Activated CD4-positive, alpha-beta T cell treated with anti-CD3 and anti-CD28 coated beads for 4 hours (primary cell): ENCODE data around the gene NTS.

Source experiments
- DNase-seq, 2 donors: peaks; one replicate each; pipeline ENCODE4 v3.0.0-alpha.2; 2020

NTS gene

DNA sequence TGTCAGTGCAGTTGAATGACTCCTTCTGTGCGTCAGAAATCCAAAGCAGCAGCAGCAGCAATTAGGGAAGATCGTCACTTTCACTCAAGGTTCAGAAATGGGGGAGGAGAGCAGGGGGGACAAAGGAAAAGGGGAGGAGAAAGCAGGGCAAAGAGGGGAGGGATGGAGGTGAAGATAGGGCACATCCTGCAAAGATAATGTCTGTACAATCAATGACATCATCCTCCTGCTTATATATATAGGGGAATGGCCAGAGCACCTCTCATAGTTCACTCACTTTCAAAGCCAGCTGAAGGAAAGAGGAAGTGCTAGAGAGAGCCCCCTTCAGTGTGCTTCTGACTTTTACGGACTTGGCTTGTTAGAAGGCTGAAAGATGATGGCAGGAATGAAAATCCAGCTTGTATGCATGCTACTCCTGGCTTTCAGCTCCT is at the start of gene NTS:
Gene NTS (plus strand): TSS at position 265 of the 431 bp plus-strand sequence. CDS start 109 bp downstream, at position 374.
- no peak for DNase-seq

- no peak for DNase-seq
These were observed 48.3 kb upstream of the NTS start for GRCh38 chr12:85825746-85826145.

DNA sequence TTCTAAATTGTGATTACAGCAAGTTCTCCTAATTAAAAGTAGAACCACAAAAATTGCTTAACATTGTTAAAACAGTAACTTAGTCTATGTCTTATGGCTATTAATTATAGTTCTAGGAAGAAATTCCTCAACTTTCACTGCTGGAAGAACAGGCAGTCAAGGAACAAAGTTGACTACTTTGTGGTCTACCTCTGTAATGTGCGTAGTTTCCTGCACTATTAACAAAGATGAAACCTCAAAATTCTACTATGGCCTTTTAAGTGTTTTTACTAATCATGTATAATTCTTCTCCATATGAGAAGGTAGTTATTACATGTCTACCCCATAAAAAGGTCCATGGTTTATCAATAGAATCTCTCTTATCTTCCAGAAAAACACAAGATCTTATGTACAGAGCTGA is 45.5 kb upstream of the NTS start:
- DNase-seq: no peak

DNA sequence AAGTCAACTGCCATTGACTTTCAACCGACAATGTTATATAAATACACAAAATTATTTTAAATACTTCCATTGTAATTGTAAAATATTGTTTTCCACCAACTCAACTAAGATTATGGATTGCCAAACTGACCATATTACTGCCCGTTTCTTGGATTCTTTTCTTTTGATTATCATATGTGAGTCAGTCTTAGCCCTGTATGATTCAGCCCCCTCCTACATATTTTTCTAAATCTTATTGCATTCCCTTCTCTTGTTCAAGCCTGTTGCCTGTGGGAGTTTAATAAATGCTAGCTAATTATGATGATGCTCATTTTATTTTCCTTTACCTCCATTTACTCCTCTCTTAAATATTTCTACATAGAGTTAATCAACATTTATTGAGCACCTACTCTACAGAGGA is 44.7 kb upstream of the NTS start:
- no peak for DNase-seq

DNA sequence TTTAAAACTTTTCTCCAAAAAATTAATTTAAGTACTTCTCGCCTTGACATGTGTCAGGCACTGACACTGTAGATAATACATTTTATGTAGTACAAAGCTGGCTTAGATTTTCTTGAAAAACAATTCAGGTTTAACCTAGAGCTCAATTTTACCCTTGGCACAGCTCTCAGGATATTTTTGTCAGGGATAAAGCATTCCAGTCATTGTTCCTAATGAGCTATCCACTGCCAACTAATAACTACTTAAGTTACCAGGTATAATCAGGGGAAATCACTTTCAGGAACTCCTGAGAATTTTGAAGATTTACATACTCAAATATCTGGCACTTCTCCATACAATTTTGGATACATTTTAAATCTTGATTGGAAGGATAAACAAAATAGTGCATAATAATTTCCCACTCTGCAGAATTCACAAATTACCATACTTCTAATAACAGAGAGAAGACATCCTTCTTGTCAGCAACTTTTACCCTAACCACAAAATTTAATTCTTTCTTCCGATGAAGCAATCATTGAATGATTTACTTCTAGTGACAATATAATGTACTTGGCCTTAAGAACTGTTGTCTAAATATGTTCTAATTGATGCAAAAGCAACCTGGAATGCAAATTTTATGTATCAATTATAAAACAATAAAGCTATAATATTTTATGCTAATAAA is 42.6 kb upstream of the NTS start:
- no peak for DNase-seq

GRCh38 chr12:85833579-85833978 is 40.5 kb upstream of the NTS start:
- no peak for DNase-seq

GRCh38 chr12:85834378-85834777 is 39.7 kb upstream of the NTS start:
- DNase-seq: no peak

DNA sequence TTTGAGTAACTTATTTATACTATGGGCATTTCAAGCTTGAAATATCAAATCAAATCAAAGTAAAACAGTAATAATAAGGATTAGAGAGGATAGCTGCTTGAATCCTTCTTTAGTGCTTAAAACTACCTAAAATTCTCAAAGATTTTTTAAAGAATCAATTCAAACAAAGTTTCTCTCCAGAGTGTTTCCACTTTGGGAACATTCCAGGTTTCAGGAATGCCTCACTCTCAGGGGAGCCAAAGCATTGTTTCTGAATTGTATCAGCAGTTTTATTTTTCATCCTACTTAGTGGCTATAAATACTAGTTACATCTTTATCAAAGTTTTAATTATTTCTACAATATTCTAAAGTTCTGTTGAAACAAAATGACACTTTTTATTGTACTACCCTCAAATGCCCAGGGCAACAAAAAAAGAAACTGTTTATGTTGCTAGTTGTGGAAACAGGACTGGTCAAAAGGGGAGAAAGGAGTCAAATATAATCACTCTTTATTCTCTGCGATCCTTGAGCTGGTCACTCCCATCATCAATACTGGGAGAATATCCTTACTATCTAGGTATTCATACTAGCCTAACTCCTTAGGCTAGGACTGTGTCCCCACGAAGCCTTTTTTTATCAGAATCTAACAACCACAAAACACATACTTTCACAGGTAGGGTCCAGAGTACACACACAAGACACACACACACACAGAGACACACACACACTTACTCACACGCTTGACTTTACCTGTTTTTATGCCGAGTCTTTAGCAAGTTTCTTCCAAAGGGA is 38.5 kb upstream of the NTS start:
- no peak for DNase-seq

GRCh38 chr12:85836197-85837090 is 37.7 kb upstream of the NTS start, which contains the start of gene RASSF9:
RASSF9 (minus strand) TSS chr12:85836409; CDS start chr12:85836201, 208 bp downstream.
- DNase-seq: no peak

DNA sequence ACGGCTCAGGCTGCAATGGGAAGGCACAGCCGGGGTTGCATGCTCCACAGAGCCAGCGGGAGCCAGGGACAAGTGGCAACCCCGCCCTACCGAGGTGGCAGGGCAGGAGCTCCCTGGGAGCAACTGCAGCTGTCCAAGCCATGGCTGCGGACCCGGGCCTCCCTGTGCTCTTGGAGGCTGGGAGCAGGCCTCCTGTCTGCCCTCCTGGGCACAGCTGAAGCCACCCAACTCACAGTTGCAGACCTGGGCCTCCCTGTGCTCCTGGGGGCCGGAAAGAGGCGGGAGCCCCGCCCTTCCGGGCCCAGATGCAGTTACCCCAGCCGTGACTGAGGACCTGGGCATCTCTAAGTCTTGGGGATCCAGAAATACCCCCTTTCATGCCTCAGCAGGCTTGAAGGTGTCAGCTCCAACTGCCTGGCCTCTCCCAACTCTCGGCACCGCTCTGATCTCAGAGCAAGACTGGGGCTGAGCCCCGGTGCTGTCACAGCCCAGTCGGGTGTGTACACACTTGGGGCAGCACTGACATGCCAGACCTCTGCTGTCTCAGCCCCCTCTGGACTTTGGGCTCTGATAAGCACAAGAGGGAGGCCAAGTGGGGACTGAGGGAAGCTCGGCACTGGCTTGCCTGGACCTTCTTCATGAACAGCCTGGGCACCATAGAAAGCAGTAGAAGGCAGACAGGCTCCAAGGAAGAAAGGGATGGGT is 30.3 kb upstream of the NTS start:
- no peak for DNase-seq

DNA sequence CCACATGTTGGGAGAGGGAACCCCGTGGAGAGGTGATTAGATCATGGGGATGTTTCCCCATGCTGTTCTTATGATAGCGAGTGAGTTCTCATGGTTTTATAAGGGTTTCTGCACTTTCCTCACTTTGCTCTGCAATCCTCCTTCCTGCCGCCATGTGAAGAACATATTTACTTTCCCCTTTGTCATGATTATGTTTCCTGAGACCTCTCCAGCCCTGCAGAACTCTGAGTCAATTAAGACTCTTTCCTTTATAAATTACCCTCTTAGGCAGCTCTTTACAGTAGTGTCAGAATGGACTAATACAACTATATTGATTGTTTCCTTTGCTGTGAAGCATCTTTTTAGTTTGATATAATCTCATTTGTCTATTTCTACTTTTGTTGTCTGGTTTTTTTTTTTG is 24.8 kb upstream of the NTS start:
- DNase-seq: no peak

DNA sequence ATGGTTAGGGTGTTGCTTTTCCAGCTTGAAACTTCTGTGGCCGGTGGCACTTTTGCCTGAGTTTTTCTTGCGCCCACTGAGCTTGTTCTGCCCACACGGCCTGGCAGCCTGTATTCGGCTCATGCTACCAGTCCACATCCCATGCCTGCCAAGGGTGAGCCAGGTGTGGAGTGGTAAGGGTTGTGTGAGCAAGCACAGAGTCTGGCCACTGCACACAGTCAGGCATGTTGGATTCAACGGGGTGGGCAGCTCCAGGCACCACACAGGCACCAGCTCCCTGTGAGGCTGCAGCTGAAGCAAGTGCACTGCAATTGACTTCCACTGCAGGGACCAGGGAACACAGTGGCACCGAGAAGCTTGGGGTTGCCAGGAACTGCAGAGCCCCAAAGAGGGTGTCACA is 18.8 kb upstream of the NTS start:
- no peak for DNase-seq

DNA sequence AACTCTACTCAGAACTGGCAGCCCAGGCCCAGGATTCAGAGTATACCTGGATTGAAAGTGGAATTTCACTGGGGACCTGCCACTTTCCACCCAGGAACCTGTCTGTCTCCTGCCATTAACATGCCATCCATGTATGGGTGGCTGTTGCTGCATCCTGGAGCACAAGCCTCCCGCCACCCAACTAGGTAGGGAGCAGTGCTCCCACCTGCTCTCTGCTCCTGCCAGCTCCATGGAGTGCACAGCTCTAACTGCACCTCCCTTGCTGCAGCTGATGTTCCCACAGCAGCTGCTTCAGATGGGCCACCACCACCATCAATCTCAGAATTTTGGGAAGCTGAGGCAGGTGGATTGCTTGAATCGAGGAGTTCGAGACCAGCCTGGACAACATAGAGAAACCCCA is 17.1 kb upstream of the NTS start:
- no peak for DNase-seq

- no peak for DNase-seq
These were observed 8.2 kb upstream of the NTS start for GRCh38 chr12:85865890-85866289.

DNA sequence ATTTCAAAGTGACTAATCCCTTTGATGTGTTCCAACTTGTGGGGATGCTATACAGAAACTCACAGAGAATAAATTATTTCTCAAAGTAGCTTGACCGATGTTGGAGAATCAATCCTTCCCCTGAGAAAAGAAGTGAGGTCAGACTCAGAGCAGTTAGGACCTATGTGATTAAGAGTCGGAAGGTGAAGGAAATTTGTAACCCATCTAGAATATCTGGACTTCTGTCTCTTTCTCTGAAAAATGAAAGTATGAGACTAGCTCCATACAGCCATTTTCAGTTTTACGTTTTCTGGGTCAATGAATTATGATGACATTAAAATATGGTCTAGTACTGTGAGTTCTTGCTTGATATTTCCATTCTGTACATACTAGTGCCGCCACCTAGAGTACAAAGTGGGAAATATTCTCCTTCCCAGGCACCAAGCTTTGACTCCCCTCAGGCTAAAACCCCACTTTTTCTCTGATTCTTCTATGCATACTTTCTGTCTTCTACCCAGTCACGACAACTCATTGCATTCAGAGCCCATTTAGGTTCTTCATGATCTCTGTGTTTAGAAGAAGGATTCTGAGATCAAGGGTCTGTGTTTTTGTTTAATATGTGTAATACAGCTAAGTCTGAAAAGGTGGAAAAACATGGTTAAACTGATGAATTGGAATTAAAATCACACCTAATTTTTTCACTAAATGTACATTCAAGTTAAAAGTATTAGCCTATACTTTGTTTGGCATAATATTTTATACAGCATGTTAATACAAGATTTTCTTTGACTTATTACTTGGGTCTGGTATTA is 6.9 kb upstream of the NTS start:
- DNase-seq: no peak

DNA sequence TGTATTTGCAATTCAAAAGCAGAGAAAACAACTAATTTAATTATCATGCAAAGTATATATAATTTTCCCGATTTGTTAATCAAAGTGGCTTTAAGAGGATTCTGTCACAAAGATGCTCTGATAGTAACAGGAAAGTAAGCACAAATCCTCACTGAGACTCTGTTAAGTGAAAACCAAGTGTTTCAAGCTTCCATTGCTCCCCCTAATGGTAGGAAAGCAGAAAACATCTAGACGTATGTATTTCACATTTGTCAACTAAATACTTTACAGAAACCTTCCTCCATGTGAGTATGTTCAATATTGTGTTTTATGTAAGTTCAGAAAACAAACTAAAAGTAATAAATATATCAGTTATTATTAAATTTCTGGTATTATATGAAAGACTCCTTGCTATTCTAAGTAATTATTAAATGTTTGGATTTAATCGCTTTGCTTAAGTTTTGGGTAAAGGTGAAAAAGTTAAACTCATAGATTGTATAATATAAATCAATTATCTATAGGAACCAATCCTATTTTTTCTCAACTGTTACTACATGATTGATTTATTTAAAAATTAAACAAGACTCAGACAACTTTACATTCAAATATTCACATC is 1.5 kb upstream of the NTS start:
- DNase-seq: no peak

- DNase-seq: no peak
These were observed 3.4 kb downstream of the NTS start for GRCh38 chr12:85877459-85877858.

GRCh38 chr12:85883763-85884162 is 9.7 kb downstream of the NTS start:
- no peak for DNase-seq

GRCh38 chr12:85894653-85895052 is 20.6 kb downstream of the NTS start:
- DNase-seq: no peak

DNA sequence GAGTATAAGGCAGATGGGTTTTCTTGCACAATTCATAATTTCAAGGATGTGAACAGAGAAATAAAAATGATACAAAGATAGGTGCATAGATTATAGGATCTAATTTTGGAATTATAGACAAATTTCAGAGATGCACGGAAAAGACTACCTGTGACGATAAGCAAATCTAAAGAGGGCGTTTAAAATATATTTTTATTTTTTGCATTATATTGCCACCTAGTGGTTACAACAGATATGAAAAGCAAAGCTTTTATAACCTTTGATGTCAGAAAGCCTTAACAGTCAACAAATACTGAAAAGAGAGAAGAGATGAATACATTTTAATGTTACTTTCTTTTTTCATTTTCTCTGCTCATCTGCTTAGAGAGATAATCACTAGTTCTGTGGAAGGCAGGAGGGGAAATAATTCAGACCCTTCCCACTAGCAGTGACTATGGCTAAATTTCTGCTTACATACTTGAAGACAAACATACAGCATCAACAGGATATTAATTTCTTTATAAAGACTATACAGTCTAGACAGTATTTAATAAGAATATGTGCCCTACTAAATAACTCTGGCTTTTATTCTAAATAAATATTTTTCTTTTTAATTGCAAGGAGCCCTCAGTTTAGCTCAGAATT is 46.3 kb downstream of the NTS start:
- DNase-seq: no peak

- no peak for DNase-seq
These were observed 49.8 kb downstream of the NTS start for GRCh38 chr12:85923767-85924331.
